Hair follicle dermal papilla cell (primary cell): ENCODE measurements around the gene MYOC. TPM values are rescaled to one million over a fixed set of nuclear protein-coding genes. Genes with fewer than 3 reads are reported as not detected.

ENCODE experiments used
- total RNA-seq: library from RNA; depleted of rRNA; stranded (reverse); fragments of >200 nt; gene quantifications from 2 replicates; pipeline ENCODE4 v1.2.3, GENCODE V29; 2012

MYOC gene
- total RNA-seq = not detected in 2 replicates

GRCh38 chr1:171652234-171652822, at the start of gene MYOC:
TSS of gene MYOC (minus strand) at chr1:171652688. CDS start at chr1:171652611, 77 bp downstream.

DNA sequence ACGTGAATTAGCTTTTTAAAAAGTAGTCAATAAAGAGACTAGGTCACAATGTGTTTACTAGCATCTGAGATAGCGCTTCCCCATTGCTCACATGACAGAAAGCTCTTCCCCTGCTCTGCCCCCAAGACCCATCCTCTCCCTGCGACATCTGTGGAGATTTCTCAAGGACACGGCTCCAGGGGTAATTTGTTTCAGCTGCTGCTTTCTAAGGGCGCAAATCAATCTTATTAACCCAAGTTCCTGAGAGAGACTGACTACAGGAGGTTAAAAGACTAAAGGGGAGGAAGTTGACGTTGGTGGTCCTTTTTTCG, 30.4 kb downstream of the MYOC start, which contains the start of gene MYOCOS:
Gene MYOCOS, plus strand, starts transcription at position 92 of the 311 bp plus-strand sequence. CDS start 1,641 bp downstream, outside the sequence.

Other genes starting within 250 kb of the MYOC start
- 57.9 TPM in 2 replicates for gene PRRC2C, start 167.2 kb downstream of the MYOC start, total RNA-seq
- not detected in 2 replicates for gene MYOCOS, start 30.4 kb downstream of the MYOC start, total RNA-seq
- gene VAMP4, start 89.4 kb upstream of the MYOC start, total RNA-seq = 7.8 and 10.1 TPM in 2 replicates
- gene METTL13, start 129.0 kb upstream of the MYOC start, total RNA-seq = 16.4 and 18.0 TPM in 2 replicates
- 9.7 and 11.0 TPM in 2 replicates for gene DNM3, start 188.8 kb upstream of the MYOC start, total RNA-seq